Osteoblast (primary cell): ENCODE measurements around the gene SNCAIP. TPM values are rescaled to one million over a fixed set of nuclear protein-coding genes. Genes with fewer than 3 reads are reported as not detected.

ENCODE experiments used
- DNase-seq: peaks from one replicate; pipeline ENCODE4 v3.0.0; 2011; ENCODE audit warnings: low spot score, mixed read lengths; ENCODE audit not compliant: insufficient read length; ENCODE audit errors: missing footprints
- H2AFZ ChIP-seq: 2 replicates; pipeline ENCODE4 v1.6.0; 2011; ENCODE audit warnings: mild to moderate bottlenecking, low read length
- H3K27ac ChIP-seq: 2 replicates; pipeline ENCODE4 v1.5.1; 2011; ENCODE audit warnings: mild to moderate bottlenecking, low read depth, low read length, moderate library complexity
- H3K27me3 ChIP-seq: 2 replicates; pipeline ENCODE4 v1.6.0; 2012; ENCODE audit warnings: mild to moderate bottlenecking, control low read depth, inconsistent platforms, low read length, moderate library complexity; ENCODE audit not compliant: insufficient read depth
- H3K36me3 ChIP-seq: 2 replicates; pipeline ENCODE4 v1.5.1; 2011; ENCODE audit warnings: mild to moderate bottlenecking, low read length, control low read depth, moderate library complexity; ENCODE audit not compliant: insufficient read depth
- H3K4me1 ChIP-seq: 2 replicates; pipeline ENCODE4 v1.5.1; 2011; ENCODE audit warnings: mild to moderate bottlenecking, low read length, control low read depth, moderate library complexity; ENCODE audit not compliant: insufficient read depth
- H3K4me2 ChIP-seq: 2 replicates; pipeline ENCODE4 v1.6.0; 2011; ENCODE audit warnings: mild to moderate bottlenecking, low read length; ENCODE audit not compliant: insufficient read depth
- H3K4me3 ChIP-seq: fragments of 200-600 bp; sonication (generic); 3 replicates; pipeline ENCODE4 v1.5.1; 2012; ENCODE audit warnings: mild to moderate bottlenecking, low read length, inconsistent platforms; ENCODE audit not compliant: insufficient read depth
- H3K79me2 ChIP-seq: 2 replicates; pipeline ENCODE4 v1.6.0; 2012; ENCODE audit warnings: mild to moderate bottlenecking, low read length, control low read depth, inconsistent platforms; ENCODE audit not compliant: insufficient read depth
- H3K9me3 ChIP-seq: 2 replicates; pipeline ENCODE4 v1.5.1; 2011; ENCODE audit warnings: low read depth, low read length, control low read depth
- H4K20me1 ChIP-seq: 2 replicates; pipeline ENCODE4 v1.6.0; 2012; ENCODE audit warnings: mild to moderate bottlenecking, low read length, control low read depth; ENCODE audit not compliant: insufficient read depth
- total RNA-seq: library from RNA; depleted of rRNA; stranded (reverse); fragments of >200 nt; gene quantifications from 2 replicates; pipeline ENCODE4 v1.2.3, GENCODE V29; 2012
- TF ChIP-seq, protein P1 (sequence below): IDR thresholded peaks from 2 replicates; pipeline ENCODE4 v1.5.1; 2011; ENCODE audit warnings: mild to moderate bottlenecking, low read depth, low read length, moderate library complexity; ENCODE audit errors: extremely low read depth

Gene SNCAIP
- total RNA-seq, 1 donor: 6.2 TPM

DNA sequence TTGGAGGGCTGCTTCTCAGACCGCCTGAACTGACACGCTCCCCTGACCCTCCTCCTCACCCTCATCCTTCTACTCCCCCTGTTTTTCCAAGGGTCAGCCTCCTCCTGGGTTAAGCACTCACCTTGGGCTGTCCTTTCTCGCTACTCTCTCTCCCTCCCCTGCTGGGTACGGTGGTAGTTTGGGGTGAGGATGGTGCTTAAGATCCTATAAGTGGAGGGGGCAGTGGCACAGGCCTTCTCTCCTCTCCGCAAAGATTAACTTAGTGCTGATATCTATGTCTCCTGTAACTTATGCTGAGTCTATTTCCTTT, 159.7 kb downstream of the SNCAIP start:
- H3K4me1 ChIP-seq: no peaks in the 10 kb centered on the region
- no peaks in the 10 kb centered on the region for H3K79me2 ChIP-seq
- no peaks in the 10 kb centered on the region for H3K36me3 ChIP-seq
- H3K9me3 ChIP-seq: no peaks in the 10 kb centered on the region
- H3K27ac ChIP-seq: no peak overlapping the region
- H3K27me3 ChIP-seq: no peaks in the 10 kb centered on the region
- no peak overlapping the region for H3K4me3 ChIP-seq
- DNase-seq: no peak
- H3K4me2 ChIP-seq: no peak overlapping the region
- H4K20me1 ChIP-seq: no peaks in the 10 kb centered on the region
- H2AFZ ChIP-seq: no peak overlapping the region
- TF ChIP-seq, protein P1, sequence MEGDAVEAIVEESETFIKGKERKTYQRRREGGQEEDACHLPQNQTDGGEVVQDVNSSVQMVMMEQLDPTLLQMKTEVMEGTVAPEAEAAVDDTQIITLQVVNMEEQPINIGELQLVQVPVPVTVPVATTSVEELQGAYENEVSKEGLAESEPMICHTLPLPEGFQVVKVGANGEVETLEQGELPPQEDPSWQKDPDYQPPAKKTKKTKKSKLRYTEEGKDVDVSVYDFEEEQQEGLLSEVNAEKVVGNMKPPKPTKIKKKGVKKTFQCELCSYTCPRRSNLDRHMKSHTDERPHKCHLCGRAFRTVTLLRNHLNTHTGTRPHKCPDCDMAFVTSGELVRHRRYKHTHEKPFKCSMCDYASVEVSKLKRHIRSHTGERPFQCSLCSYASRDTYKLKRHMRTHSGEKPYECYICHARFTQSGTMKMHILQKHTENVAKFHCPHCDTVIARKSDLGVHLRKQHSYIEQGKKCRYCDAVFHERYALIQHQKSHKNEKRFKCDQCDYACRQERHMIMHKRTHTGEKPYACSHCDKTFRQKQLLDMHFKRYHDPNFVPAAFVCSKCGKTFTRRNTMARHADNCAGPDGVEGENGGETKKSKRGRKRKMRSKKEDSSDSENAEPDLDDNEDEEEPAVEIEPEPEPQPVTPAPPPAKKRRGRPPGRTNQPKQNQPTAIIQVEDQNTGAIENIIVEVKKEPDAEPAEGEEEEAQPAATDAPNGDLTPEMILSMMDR: no peak

DNA sequence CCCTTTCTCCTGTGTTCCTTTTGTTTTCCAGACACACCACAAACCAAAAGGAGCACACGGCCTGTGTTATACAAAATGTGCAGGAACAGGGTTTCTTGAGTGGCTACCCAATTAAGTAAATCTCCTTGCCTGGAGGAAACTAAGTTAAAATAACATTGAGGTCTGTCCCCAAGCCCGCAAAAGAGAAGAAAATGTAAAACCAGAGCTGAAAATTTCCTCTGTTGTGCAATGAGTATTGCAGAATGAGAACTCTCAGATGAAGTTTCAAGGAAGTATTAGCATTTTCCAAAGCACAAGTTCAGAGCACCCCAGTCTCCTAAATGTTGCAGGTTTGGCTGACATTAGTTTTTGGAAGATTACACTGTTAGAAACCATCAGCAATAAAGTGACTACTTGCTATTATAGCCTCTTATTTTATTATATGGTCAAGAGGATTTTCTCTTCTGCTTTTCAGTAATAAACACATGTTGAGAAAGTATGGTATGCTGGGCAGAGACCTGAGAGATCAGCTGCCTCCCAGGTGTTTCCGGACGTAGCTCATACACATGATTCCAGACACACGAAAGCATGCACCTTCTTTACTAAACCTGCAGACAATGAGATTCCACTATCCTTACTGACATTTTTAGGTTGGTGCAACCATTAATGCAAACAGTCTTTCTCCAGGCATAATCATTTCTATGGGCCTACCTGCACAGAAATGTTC, 161.3 kb downstream of the SNCAIP start:
- Histone ChIP-seq H2AFZ (peak overlapping the region; percentile 62), H4K20me1 (no peaks in the 10 kb centered on the region), H3K4me3 (no peak overlapping the region), H3K36me3 (no peaks in the 10 kb centered on the region), H3K4me1 (no peaks in the 10 kb centered on the region), H3K9me3 (no peaks in the 10 kb centered on the region), H3K79me2 (no peaks in the 10 kb centered on the region), H3K27ac (no peak overlapping the region), H3K27me3 (no peaks in the 10 kb centered on the region), H3K4me2 (no peak overlapping the region)
- DNase-seq: no peak
- TF ChIP-seq, protein P1: no peak

DNA sequence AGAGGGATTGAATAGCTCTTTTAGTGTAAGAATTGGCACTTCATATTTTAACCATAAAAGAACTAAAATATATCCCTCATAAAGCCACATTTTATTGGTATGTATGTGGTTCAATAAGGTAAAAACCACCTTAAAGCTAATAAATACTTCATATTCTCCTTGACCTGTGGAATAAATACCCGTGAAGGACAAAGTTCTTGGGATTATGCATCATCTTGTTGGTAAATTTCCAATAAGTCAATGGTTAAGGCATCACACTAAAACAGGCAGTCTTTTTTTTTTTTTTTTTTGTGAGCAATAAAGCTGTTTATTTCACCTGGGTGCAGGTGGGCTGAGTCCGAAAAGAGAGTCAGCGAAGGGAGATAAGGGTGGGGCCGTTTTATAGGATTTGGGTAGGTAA, 161.9 kb downstream of the SNCAIP start:
- no peak overlapping the region for H3K4me3 ChIP-seq
- no peak overlapping the region for H3K4me2 ChIP-seq
- no peaks in the 10 kb centered on the region for H3K79me2 ChIP-seq
- no peaks in the 10 kb centered on the region for H4K20me1 ChIP-seq
- no peak overlapping the region for H2AFZ ChIP-seq
- TF ChIP-seq, protein P1: no peak
- no peaks in the 10 kb centered on the region for H3K9me3 ChIP-seq
- no peak for DNase-seq
- no peak overlapping the region for H3K27ac ChIP-seq
- no peaks in the 10 kb centered on the region for H3K4me1 ChIP-seq
- no peaks in the 10 kb centered on the region for H3K27me3 ChIP-seq
- no peaks in the 10 kb centered on the region for H3K36me3 ChIP-seq

DNA sequence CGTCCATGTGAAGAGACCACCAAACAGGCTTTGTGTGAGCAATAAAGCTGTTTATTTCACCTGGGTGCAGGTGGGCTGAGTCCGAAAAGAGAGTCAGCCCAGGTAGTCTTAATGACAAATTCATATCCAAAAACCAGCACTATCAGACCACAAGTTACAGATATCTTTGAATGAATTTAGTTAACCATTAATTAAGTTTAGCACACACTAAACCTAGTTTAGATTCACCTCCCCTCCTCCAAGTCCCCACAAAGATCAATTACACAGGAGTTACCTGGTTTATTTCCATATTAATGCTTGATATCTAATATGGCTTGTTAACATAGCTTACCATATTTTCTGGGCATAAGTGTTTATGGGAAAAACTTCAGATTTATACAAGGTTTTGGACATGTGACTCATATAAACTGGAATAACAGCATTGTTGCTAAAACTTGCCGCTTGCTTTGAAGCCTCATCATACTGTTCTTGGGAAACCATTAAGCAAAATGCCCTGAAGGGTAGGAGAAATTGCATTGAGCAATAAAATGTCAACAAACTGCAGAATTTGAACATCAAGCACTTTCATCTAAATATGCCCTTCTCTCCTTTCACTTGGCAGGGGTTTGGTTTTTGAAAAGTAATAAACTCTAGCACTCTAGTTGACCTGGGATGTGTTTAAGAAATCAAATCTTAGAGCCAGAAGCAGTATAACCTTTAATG, 166.9 kb downstream of the SNCAIP start:
- TF ChIP-seq, protein P1: no peak
- Histone ChIP-seq H3K27me3 (no peaks in the 10 kb centered on the region), H3K27ac (no peak overlapping the region), H2AFZ (no peak overlapping the region), H4K20me1 (no peaks in the 10 kb centered on the region), H3K4me1 (no peaks in the 10 kb centered on the region), H3K9me3 (no peaks in the 10 kb centered on the region), H3K4me2 (no peak overlapping the region), H3K4me3 (no peak overlapping the region), H3K36me3 (no peaks in the 10 kb centered on the region), H3K79me2 (no peaks in the 10 kb centered on the region)
- DNase-seq: no peak
